Measurements from ENCODE around the gene ANO7. TPM values are rescaled to one million over a fixed set of nuclear protein-coding genes. Genes with fewer than 3 reads are reported as not detected.

ANO7 gene
- polyA plus RNA-seq, 1 donor from 2014 or later: not detected

DNA sequence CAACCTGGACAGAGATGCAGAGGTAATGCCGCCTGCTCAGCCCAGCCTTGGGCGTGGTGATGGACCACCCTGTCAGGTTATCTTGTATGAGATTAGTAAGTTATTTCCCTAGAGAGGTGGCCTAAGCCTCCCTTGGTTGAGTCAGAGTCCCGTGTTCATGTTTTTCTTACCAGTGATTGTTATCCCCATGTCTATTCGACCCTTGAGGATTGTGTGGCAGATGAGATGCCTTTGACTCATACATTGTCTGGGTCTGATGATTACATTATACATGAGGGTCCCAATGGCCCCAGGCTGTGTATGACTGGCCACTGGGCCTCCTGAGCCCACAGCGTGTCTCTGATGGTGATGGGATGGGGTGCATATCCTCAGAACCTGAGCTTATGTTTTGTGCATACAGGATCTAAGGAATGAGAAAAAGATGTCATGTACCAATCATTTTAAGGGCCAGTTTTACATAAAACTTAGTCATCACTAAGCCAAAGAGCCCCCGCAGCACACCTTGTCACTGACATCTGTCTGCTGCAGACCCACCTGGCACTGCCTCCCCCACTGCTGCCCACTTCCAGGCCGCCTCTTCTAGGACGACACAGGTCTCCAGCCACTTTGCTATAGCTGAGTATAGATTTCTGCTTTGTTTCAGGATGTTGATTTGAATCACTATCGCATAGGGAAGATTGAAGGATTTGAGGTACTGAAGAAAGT, 30.5 kb upstream of the ANO7 start:
- Histone ChIP-seq H3F3A (ENCODE audit: insufficient read depth, low read length, poor library complexity, severe bottlenecking) (no peaks in the 10 kb centered on the region), H2AFZ (ENCODE audit: low read depth, low read length) (no peak overlapping the region), H3K9me3 (ENCODE audit: low read length) (no peaks in the 10 kb centered on the region), H3K27me3 (ENCODE audit: insufficient read depth, low read depth, low read length) (no peaks in the 10 kb centered on the region), H4K20me1 (ENCODE audit: insufficient read depth) (no peaks in the 10 kb centered on the region), H3K4me3 (ENCODE audit: low read length) (no peak overlapping the region), H3K79me2 (replicated peaks; ENCODE audit: insufficient read depth, low read length) (no peaks in the 10 kb centered on the region), H3K4me2 (ENCODE audit: low read length) (no peak overlapping the region), H3K9me2 (ENCODE audit: insufficient read depth, low read length) (no peaks in the 10 kb centered on the region), H3K36me3 (ENCODE audit: insufficient read depth, low read length) (no peaks in the 10 kb centered on the region), H3K27ac (ENCODE audit: low read length) (no peak overlapping the region), H3K9ac (ENCODE audit: low read length) (no peak overlapping the region)
- TF ChIP-seq SMC3 (conservative IDR thresholded peaks at IDR 0.05; ENCODE audit: poor library complexity) (no peak), RAD21 (conservative IDR thresholded peaks at IDR 0.05) (no peak), REST (IDR thresholded peaks at IDR 0.05; ENCODE audit: borderline replicate concordance) (no peak), POLR2AphosphoS5 (IDR thresholded peaks at IDR 0.05) (no peak), MXI1 (conservative IDR thresholded peaks at IDR 0.05; ENCODE audit: poor library complexity, severe bottlenecking) (no peak), TAF1 (IDR thresholded peaks at IDR 0.05; ENCODE audit: low read depth) (no peak), EP300 (conservative IDR thresholded peaks at IDR 0.05; ENCODE audit: poor library complexity, severe bottlenecking) (no peak), EZH2 (IDR thresholded peaks at IDR 0.05; ENCODE audit: borderline replicate concordance, insufficient read depth, low read length, poor library complexity, severe bottlenecking) (no peak)
- TF ChIP-seq, protein P1, sequence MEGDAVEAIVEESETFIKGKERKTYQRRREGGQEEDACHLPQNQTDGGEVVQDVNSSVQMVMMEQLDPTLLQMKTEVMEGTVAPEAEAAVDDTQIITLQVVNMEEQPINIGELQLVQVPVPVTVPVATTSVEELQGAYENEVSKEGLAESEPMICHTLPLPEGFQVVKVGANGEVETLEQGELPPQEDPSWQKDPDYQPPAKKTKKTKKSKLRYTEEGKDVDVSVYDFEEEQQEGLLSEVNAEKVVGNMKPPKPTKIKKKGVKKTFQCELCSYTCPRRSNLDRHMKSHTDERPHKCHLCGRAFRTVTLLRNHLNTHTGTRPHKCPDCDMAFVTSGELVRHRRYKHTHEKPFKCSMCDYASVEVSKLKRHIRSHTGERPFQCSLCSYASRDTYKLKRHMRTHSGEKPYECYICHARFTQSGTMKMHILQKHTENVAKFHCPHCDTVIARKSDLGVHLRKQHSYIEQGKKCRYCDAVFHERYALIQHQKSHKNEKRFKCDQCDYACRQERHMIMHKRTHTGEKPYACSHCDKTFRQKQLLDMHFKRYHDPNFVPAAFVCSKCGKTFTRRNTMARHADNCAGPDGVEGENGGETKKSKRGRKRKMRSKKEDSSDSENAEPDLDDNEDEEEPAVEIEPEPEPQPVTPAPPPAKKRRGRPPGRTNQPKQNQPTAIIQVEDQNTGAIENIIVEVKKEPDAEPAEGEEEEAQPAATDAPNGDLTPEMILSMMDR (IDR thresholded peaks at IDR 0.05; ENCODE audit: poor library complexity, severe bottlenecking): no peak

DNA sequence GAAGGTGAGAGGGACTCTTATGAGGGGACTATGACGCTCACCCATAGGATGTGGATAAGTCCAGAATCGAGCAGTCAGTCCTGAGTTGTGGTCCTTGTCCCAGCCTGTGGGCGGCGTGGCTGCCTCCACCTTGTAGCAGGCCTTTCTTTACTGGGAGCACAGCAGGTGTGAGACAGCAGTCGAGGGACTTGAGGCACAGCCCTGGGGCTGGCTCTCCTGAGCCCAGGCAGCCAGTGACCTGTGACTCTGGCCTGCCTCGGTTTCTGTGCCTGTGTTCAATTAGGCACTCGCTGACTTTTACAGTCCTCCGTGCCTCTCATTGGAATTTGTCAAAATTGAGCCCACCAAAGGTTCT, 30.0 kb upstream of the ANO7 start:
- Histone ChIP-seq H3K4me3 (ENCODE audit: low read length) (no peak overlapping the region), H3K79me2 (replicated peaks; ENCODE audit: insufficient read depth, low read length) (no peaks in the 10 kb centered on the region), H3F3A (ENCODE audit: insufficient read depth, low read length, poor library complexity, severe bottlenecking) (no peaks in the 10 kb centered on the region), H3K9me2 (ENCODE audit: insufficient read depth, low read length) (no peaks in the 10 kb centered on the region), H3K27ac (ENCODE audit: low read length) (no peak overlapping the region), H3K36me3 (ENCODE audit: insufficient read depth, low read length) (no peaks in the 10 kb centered on the region), H4K20me1 (ENCODE audit: insufficient read depth) (no peaks in the 10 kb centered on the region), H2AFZ (ENCODE audit: low read depth, low read length) (no peak overlapping the region), H3K9me3 (ENCODE audit: low read length) (no peaks in the 10 kb centered on the region), H3K4me2 (ENCODE audit: low read length) (no peak overlapping the region), H3K27me3 (ENCODE audit: insufficient read depth, low read depth, low read length) (no peaks in the 10 kb centered on the region), H3K9ac (ENCODE audit: low read length) (no peak overlapping the region)
- TF ChIP-seq REST (IDR thresholded peaks at IDR 0.05; ENCODE audit: borderline replicate concordance) (no peak), EZH2 (IDR thresholded peaks at IDR 0.05; ENCODE audit: borderline replicate concordance, insufficient read depth, low read length, poor library complexity, severe bottlenecking) (no peak)

Data from neural cell (in vitro differentiated cells).